RWPE2 (cell line): ENCODE results near the gene PRM1.

Experiments
- ATAC-seq: fragments of 200-7000 bp; cut with Tn5 transposase; 3 replicates; pipeline ENCODE4 v1.9.1; 2021; ENCODE audit warnings: low read depth
- DNase-seq: peaks from one replicate; pipeline ENCODE4 v3.0.0-alpha.2; 2020; ENCODE audit warnings: low spot score
- H3K27ac ChIP-seq: fragments of 450-650 bp; 2 replicates; pipeline ENCODE4 v1.5.1; 2017; ENCODE audit warnings: mild to moderate bottlenecking; ENCODE audit not compliant: poor library complexity, severe bottlenecking
- H3K27me3 ChIP-seq: fragments of 250-450 bp; sonication (Bioruptor Pico); 2 replicates; pipeline ENCODE4 v1.5.1; 2021; ENCODE audit warnings: mild to moderate bottlenecking, moderate library complexity; ENCODE audit not compliant: insufficient read depth, poor library complexity, severe bottlenecking
- H3K36me3 ChIP-seq: fragments of 250-450 bp; sonication (Bioruptor Pico); 2 replicates; pipeline ENCODE4 v1.5.1; 2020; ENCODE audit warnings: low read depth, mild to moderate bottlenecking, moderate library complexity
- H3K4me1 ChIP-seq: fragments of 250-450 bp; sonication (Bioruptor Pico); 2 replicates; pipeline ENCODE4 v1.5.1; 2021; ENCODE audit warnings: mild to moderate bottlenecking, moderate library complexity; ENCODE audit not compliant: insufficient read depth, poor library complexity, severe bottlenecking
- H3K4me3 ChIP-seq: fragments of 250-450 bp; sonication (Bioruptor Pico); 2 replicates; pipeline ENCODE4 v1.5.1; 2021; ENCODE audit warnings: mild to moderate bottlenecking, moderate library complexity; ENCODE audit not compliant: severe bottlenecking
- H3K9me3 ChIP-seq: fragments of 250-450 bp; sonication (Bioruptor Pico); 2 replicates; pipeline ENCODE4 v1.5.1; 2021; ENCODE audit warnings: mild to moderate bottlenecking, moderate library complexity; ENCODE audit not compliant: severe bottlenecking
- CTCF ChIP-seq: fragments of 450-650 bp; IDR thresholded peaks from one replicate; pipeline ENCODE4 v1.5.1; 2017; ENCODE audit warnings: mild to moderate bottlenecking, moderate library complexity; ENCODE audit not compliant: poor library complexity, severe bottlenecking

The PRM1 gene

GRCh38 chr16:11283820-11284248 lies 2.7 kb upstream of the PRM1 start:
- DNase-seq = no peak
- ATAC-seq = no peak
- no peak overlapping the region for H3K27ac ChIP-seq
- no peak for TF ChIP-seq CTCF
- no peaks in the 10 kb centered on the region for H3K9me3 ChIP-seq
- H3K4me1 ChIP-seq = no peaks in the 10 kb centered on the region
- H3K27me3 ChIP-seq = no peaks in the 10 kb centered on the region
- no peaks in the 10 kb centered on the region for H3K36me3 ChIP-seq
- H3K4me3 ChIP-seq = no peak overlapping the region

- no peak for ATAC-seq
- Histone ChIP-seq H3K27me3 (no peaks in the 10 kb centered on the region), H3K36me3 (no peaks in the 10 kb centered on the region), H3K9me3 (no peaks in the 10 kb centered on the region), H3K4me3 (no peak overlapping the region), H3K4me1 (no peaks in the 10 kb centered on the region), H3K27ac (no peak overlapping the region)
- no peak for TF ChIP-seq CTCF
- no peak for DNase-seq
Measured at GRCh38 chr16:11278681-11279628, 2.2 kb downstream of the PRM1 start.

- no peak for DNase-seq
Measured at GRCh38 chr16:11277607-11278337, 3.4 kb downstream of the PRM1 start.

GRCh38 chr16:11276896-11277593 lies 4.1 kb downstream of the PRM1 start:
- peaks cover 3% of the 10 kb centered on the region for H3K4me1 ChIP-seq
- ATAC-seq (no peak), DNase-seq (no peak)
- no peak for TF ChIP-seq CTCF
- no peak overlapping the region for H3K4me3 ChIP-seq
- H3K27me3 ChIP-seq = no peaks in the 10 kb centered on the region
- no peaks in the 10 kb centered on the region for H3K9me3 ChIP-seq
- H3K27ac ChIP-seq = no peak overlapping the region
- no peaks in the 10 kb centered on the region for H3K36me3 ChIP-seq

More at GRCh38 chr16:11277607-11278337, 3.4 kb downstream of the PRM1 start:
- no peak overlapping the region for H3K4me3 ChIP-seq
- no peak for TF ChIP-seq CTCF
- no peaks in the 10 kb centered on the region for H3K36me3 ChIP-seq
- H3K4me1 ChIP-seq = peaks cover under 1% of the 10 kb centered on the region
- no peaks in the 10 kb centered on the region for H3K9me3 ChIP-seq
- no peak overlapping the region for H3K27ac ChIP-seq
- ATAC-seq = no peak
- H3K27me3 ChIP-seq = no peaks in the 10 kb centered on the region
